ENCODE measurements around the gene ACAA2. TPM values are rescaled to one million over a fixed set of nuclear protein-coding genes. Genes with fewer than 3 reads are reported as not detected.
A peak's percentile ranks its signal among the peaks of the same experiment; 100 is the strongest.
"Not testable (repeated sequence)": the region's sequence is repeated elsewhere in the genome, so short reads cannot be mapped to it uniquely, and the experiment has no call there.

Gene ACAA2
- total RNA-seq, 2 donors from 2014 or later = 47.0 to 86.9 TPM

- DNase-seq (ENCODE audit: low spot score in 2 of 2) (no peak), ATAC-seq (no peak)
- Mint-ChIP-seq H3K36me3 (no peaks in the 10 kb centered on the region), H3K9me3 (peaks cover 0 to 5% of the 10 kb centered on the region in 2 donors), H3K27ac (no peak overlapping the region)
These were observed 20.5 kb upstream of the ACAA2 start for GRCh38 chr18:49833814-49834213.

DNA sequence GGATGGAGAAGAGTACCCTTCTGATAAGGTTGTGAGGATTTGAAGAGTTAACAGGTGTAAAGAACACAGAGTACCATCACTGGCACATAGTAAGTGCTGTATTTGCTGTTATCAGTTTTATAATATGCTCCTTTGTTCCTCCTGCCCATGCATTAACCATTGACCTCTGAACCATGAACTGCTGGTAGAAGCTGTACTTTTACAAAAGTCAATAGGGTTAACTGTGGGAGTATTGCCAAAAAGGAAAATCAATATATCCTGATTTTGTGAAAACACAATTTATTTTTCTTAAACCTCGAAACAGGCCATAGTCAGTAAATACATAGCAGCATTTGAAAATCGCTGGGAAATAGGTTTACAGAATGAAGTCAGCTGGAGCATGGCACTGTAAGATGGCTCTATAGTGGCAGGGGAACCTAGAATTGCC is 18.9 kb upstream of the ACAA2 start:
- Mint-ChIP-seq H3K9me3 (peaks cover 5 to 20% of the 10 kb centered on the region in 2 donors), H3K36me3 (peaks cover 6 to 11% of the 10 kb centered on the region in 2 donors), H3K27ac (no peak overlapping the region)
- DNase-seq (ENCODE audit: low spot score in 2 of 2) (no peak), ATAC-seq (no peak)

DNA sequence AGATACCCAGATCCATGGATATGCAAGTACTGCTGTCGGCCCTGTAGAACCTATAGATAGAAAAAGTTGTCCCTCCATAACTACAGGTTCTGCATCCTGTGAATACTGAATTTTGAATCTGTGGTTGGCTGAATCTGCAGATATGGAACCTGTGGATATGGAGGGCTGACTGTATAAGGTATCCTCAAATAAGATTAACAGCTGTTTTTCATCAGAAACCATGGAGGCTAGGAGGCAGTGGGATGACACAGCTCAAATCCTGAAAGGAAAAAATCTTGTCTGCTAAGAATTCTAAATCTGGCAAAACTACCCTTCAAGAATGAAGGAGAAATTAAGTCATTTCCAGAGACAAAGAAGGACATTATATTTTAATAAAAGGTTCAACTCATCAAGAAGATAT is 14.7 kb upstream of the ACAA2 start:
- H3K36me3 Mint-ChIP-seq = peaks cover 13 to 15% of the 10 kb centered on the region in 2 donors
- DNase-seq (ENCODE audit: low spot score in 2 of 2) (no peak), ATAC-seq (no peak)
- peaks cover 16 to 27% of the 10 kb centered on the region in 2 donors for H3K9me3 Mint-ChIP-seq
- no peak overlapping the region for H3K27ac Mint-ChIP-seq

DNA sequence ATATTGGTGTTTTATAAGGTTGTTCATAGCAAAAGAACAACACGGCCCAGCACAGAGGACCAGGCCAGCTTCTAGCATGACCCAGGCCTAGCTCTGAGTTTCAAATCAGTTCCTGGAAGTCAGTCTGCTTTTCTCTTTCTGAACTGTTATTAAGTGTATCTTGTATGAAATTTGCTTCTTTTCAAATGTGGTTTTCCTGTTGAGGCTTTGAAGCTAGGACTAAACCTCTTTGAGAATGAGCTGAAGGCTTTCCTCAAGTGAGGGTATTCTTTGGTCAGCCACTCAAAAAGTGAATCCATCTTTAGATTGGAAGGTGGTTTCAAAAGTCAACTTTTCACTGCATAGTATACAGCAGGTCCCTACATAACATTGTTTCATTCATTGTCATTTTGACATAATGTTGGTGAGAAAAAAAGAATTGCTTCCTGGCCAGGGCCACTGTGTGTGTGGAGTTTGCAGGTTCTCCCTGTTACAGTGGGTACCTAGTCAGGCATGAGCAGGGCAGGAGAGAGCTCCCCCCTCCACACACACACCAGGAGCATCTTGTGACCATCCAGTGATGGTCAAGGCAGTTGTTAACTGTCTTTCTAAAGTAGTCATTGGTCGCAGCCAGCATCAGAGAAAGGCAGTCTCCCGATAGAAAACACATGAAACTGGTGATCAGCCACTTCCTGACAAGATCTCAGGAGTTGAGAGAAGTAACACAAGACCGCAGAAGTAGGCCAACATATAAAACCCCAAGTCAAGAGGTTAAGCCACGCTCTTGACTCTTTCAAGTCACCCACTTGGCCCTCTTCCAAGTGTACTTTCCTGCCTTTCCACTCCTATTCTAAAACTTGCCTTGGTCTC is 6.7 kb upstream of the ACAA2 start:
- DNase-seq (ENCODE audit: low spot score in 2 of 2) (peak in 1 of 2 donors; percentile 29), ATAC-seq (peak; percentile 81 to 84)
- H3K9me3 Mint-ChIP-seq = no peaks in the 10 kb centered on the region
- H3K27ac Mint-ChIP-seq = peak overlapping the region; percentile 77 to 93
- H3K36me3 Mint-ChIP-seq = peaks cover 0 to 23% of the 10 kb centered on the region in 2 donors

- H3K9me3 Mint-ChIP-seq = no peaks in the 10 kb centered on the region
- ATAC-seq (no peak), DNase-seq (ENCODE audit: low spot score in 2 of 2) (no peak)
- peak overlapping the region; percentile 77 to 93 for H3K27ac Mint-ChIP-seq
- peaks cover 6 to 25% of the 10 kb centered on the region in 2 donors for H3K36me3 Mint-ChIP-seq
These were observed 5.8 kb upstream of the ACAA2 start for GRCh38 chr18:49819071-49819662.

DNA sequence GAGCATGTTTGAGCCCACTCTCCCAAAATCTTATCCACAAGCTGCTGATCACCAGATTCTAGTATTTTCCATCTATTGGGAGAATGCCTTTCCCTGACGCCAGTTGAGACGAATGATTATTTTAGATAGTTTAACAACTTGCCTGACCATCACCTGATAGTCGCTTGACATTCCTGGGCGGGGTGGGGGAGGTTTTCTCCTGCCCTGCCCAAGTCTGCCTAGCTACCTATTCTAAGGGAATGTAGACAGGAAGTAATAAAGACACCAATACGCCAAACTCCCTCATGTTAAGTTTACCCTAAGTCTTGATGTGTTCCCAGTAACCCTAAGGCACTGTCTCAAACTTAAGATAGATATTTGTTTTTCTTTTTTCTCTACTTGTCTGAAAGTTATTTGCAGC is 4.6 kb upstream of the ACAA2 start:
- Mint-ChIP-seq H3K27ac (peak overlapping the region; percentile 75 to 93), H3K36me3 (peaks cover 11 to 34% of the 10 kb centered on the region in 2 donors), H3K9me3 (no peaks in the 10 kb centered on the region)
- DNase-seq (ENCODE audit: low spot score in 2 of 2) (no peak), ATAC-seq (no peak)

DNA sequence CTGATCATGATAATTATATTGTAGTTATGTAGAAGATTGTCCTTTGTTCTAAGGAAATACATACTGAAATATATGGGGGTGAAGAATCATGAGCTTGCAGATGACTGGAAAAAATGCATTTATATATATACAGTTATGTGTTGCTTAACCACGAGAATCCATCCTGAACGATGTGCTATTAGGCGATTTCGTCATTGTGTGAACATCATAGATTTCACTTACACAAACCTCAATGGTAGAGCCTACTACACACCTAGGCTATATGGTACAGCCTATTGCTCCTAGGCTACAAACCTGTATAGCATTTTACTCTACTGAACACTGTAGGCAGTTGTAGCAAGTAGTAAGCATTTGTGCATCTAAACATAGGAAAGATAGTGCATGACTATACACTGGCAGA is 2.6 kb upstream of the ACAA2 start:
- Mint-ChIP-seq H3K9me3 (no peaks in the 10 kb centered on the region), H3K36me3 (peaks cover 11 to 42% of the 10 kb centered on the region in 2 donors), H3K27ac (no peak overlapping the region)
- ATAC-seq (no peak), DNase-seq (ENCODE audit: low spot score in 2 of 2) (no peak)

- peak; percentile 58 to 68 for ATAC-seq
- peak; percentile 48 to 75 for DNase-seq (ENCODE audit: low spot score in 2 of 2)
- Mint-ChIP-seq H3K9me3 (peaks cover 3 to 12% of the 10 kb centered on the region in 2 donors), H3K27ac (peak overlapping the region; percentile 99 to 100), H3K36me3 (peaks cover 20 to 56% of the 10 kb centered on the region in 2 donors)
These were observed 790 bp upstream of the ACAA2 start for GRCh38 chr18:49814147-49814499.

DNA sequence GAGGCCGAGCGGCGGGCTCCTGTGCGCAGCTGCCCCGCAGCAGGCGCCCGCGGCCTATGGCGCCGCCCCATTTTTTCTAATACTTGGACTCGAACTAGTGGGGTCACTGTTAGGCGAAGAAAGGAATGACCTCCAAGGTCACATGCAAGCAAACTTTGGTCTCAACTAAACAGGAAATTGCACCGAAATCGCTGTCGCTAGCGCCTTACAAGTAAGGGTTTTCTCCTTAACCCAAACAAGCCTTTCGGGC is 339 bp downstream of the ACAA2 start:
- DNase-seq (ENCODE audit: low spot score in 2 of 2) (no peak), ATAC-seq (peak in 1 of 2 donors; percentile 3)
- Mint-ChIP-seq H3K27ac (peak overlapping the region; percentile 51 to 100), H3K9me3 (peaks cover 4 to 19% of the 10 kb centered on the region in 2 donors), H3K36me3 (peaks cover 28 to 60% of the 10 kb centered on the region in 2 donors)

GRCh38 chr18:49812286-49813068 is 856 bp downstream of the ACAA2 start:
- DNase-seq (ENCODE audit: low spot score in 2 of 2) = no peak
- Mint-ChIP-seq H3K36me3 (peaks cover 28 to 55% of the 10 kb centered on the region in 2 donors), H3K27ac (peak overlapping the region; percentile 51 to 100), H3K9me3 (peaks cover 4 to 19% of the 10 kb centered on the region in 2 donors)
- ATAC-seq = no peak

GRCh38 chr18:49811151-49811938 is 2.0 kb downstream of the ACAA2 start:
- ATAC-seq (no peak), DNase-seq (ENCODE audit: low spot score in 2 of 2) (no peak)
- H3K36me3 Mint-ChIP-seq = peaks cover 28 to 58% of the 10 kb centered on the region in 2 donors
- H3K9me3 Mint-ChIP-seq = peaks cover 4 to 19% of the 10 kb centered on the region in 2 donors
- H3K27ac Mint-ChIP-seq = no peak overlapping the region

- DNase-seq (ENCODE audit: low spot score in 2 of 2); H3K27ac Mint-ChIP-seq; ATAC-seq: not testable (repeated sequence)
- Mint-ChIP-seq H3K9me3 (peaks cover 4 to 19% of the 10 kb centered on the region in 2 donors), H3K36me3 (peaks cover 18 to 45% of the 10 kb centered on the region in 2 donors)
These were observed 4.7 kb downstream of the ACAA2 start for GRCh38 chr18:49808553-49809191.

DNA sequence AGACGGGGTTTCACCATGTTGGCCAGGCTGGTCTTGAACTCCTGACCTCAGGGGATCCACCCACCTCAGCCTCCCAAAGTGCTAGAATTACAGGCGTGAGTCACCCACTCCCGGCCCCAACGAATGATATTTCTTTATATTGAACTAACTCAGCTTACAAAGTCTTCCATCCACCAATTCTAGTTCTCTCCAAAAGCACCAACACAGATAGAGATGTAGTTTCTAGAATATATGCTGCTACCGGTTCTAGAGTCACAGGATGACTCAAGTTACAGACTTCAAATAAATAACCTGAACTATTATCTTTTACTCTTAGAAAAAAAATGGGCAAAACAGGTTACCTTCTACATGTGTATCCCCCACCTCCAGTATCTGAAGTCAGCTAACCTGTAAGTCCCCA is 9.2 kb downstream of the ACAA2 start:
- no peak overlapping the region for H3K27ac Mint-ChIP-seq
- no peak for ATAC-seq

GRCh38 chr18:49802623-49803022 is 10.7 kb downstream of the ACAA2 start:
- no peaks in the 10 kb centered on the region for H3K9me3 Mint-ChIP-seq
- ATAC-seq (no peak), DNase-seq (ENCODE audit: low spot score in 2 of 2) (no peak)
- peaks cover 0 to 18% of the 10 kb centered on the region in 2 donors for H3K36me3 Mint-ChIP-seq
- no peak overlapping the region for H3K27ac Mint-ChIP-seq

More for the DNA sequence above, 9.2 kb downstream of the ACAA2 start:
- Mint-ChIP-seq H3K9me3 (peaks cover under 1 to 6% of the 10 kb centered on the region in 2 donors), H3K36me3 (peaks cover 9 to 19% of the 10 kb centered on the region in 2 donors)
- no peak for DNase-seq (ENCODE audit: low spot score in 2 of 2)

DNA sequence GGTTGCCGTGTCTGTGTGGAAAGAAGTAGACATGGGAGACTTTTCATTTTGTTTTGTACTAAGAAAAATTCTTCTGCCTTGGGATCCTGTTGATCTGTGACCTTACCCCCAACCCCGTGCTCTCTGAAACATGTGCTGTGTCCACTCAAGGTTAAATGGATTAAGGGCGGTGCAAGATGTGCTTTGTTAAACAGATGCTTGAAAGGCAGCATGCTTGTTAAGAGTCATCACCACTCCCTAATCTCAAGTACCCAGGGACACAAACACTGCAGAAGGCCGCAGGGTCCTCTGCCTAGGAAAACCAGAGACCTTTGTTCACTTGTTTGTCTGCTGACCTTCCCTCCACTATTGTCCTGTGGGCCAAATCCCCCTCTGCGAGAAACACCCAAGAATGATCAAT is 12.8 kb downstream of the ACAA2 start:
- ATAC-seq; H3K9me3 Mint-ChIP-seq; DNase-seq (ENCODE audit: low spot score in 2 of 2); H3K27ac Mint-ChIP-seq; H3K36me3 Mint-ChIP-seq: not testable (repeated sequence)

- DNase-seq (ENCODE audit: low spot score in 2 of 2); ATAC-seq; H3K9me3 Mint-ChIP-seq; H3K27ac Mint-ChIP-seq: not testable (repeated sequence)
- peaks cover 0 to 12% of the 10 kb centered on the region in 2 donors for H3K36me3 Mint-ChIP-seq
These were observed 13.5 kb downstream of the ACAA2 start for GRCh38 chr18:49799806-49800205.

Measured in activated naive CD4-positive, alpha-beta T cell treated with anti-CD3 and anti-CD28 coated beads, Interleukin-2, amount 50 U/mL, for 72 hours (primary cell).